K562 treated with DMSO at 1 percent for 24 hours (cell line): ENCODE results near the gene MCM10. TPM values are rescaled to one million over a fixed set of nuclear protein-coding genes. Genes with fewer than 3 reads are reported as not detected.

Experiments
- total RNA-seq: library from RNA; unstranded; fragments of 300-600 nt; gene quantifications from 2 replicates; pipeline ENCODE4 v1.2.3, GENCODE V29; 2022; ENCODE audit warnings: low read depth; ENCODE audit not compliant: insufficient read depth

MCM10 gene
- total RNA-seq, result 14.8 and 17.0 TPM in 2 replicates

DNA sequence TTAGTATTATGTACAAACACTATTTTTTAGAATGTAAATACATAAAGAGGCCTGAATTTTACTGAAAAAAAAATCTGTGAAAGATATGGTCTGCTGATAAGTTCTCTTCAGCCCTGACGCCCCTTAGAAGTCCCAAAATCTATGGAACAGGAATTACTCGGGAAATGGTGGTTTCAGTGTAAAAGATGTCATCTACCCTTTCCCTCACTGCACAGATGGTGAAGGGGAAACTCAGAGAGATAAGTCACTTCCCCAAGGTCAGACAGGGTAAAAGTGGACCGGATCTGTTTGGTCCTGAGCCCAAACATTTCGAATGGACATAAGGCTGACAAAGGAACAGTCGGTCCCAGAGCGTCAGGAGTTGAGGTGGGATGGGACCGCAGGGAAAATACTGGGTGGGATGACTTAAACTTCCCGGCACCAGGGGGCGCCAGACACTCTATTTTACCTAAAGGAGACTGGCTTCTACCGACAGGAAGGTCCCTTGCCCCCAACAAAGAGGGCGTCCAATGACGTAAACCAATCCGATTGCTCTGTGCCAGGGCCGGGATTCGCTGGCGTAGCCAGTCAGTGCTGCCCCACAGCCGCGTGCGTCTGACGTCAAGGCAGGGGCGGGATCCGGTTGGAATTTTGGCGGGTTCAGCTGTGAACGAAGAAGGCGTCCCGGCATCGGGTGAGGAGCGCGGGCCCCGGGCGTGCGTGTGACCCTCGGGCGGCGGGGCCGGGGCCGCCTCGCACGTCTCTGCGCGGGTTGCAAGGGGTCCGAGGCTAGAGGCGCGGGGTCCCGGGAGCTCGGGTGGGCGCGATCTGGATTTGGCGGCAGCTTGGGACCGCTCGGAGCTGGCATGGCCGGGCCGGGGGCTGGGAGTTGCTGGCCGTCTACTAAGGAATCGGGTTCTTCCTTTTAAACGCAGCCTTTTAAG is at the start of gene MCM10:
MCM10 (plus strand) TSS at position 625 of the 923 bp plus-strand sequence. CDS start 2,645 bp downstream, outside the sequence.

GRCh38 chr10:13234172-13234571 is 72.8 kb downstream of the MCM10 start, which contains the start of gene UCMA:
Gene UCMA (minus strand): TSS chr10:13234374. CDS start chr10:13234258, 116 bp downstream.

Other genes with a start within 250 kb of the MCM10 start
- gene CCDC3, start 159.8 kb upstream of the MCM10 start, total RNA-seq, result not detected in 2 replicates
- gene OPTN, start 61.4 kb upstream of the MCM10 start, total RNA-seq, result 37.5 and 37.9 TPM in 2 replicates
- not detected in 2 replicates for gene UCMA, start 72.8 kb downstream of the MCM10 start, total RNA-seq
- 7.1 and 9.2 TPM in 2 replicates for gene PHYH, start 138.5 kb downstream of the MCM10 start, total RNA-seq
- 20.4 and 26.9 TPM in 2 replicates for gene SEPHS1, start 186.7 kb downstream of the MCM10 start, total RNA-seq